ENCODE measurements around the gene EIF2AK3.

Gene EIF2AK3

GRCh38 chr2:88537640-88538039 is 89.6 kb downstream of the EIF2AK3 start:
- DNase-seq = no peak

- no peak for DNase-seq
Observed at GRCh38 chr2:88530081-88530480, 97.2 kb downstream of the EIF2AK3 start.

GRCh38 chr2:88521445-88522073 is 105.7 kb downstream of the EIF2AK3 start:
- no peak for DNase-seq

GRCh38 chr2:88517759-88518201 is 109.5 kb downstream of the EIF2AK3 start:
- DNase-seq = no peak

All from effector CD4-positive, alpha-beta T cell (primary cell).